Natural killer cell (primary cell): Measurements from ENCODE around the gene ZNF488. TPM values are rescaled to one million over a fixed set of nuclear protein-coding genes. Genes with fewer than 3 reads are reported as not detected.

Experiments used
- ATAC-seq, 3 donors: fragments of 150-1000 bp in 2 of 3; fragments of 200-7000 bp in 1 of 3; cut with Tn5 transposase; 1 replicate in 1 of 3; 2 replicates in 2 of 3; pipeline ENCODE4 v1.10.0; 2021; ENCODE audit warnings: mild to moderate bottlenecking in 2 of 3, moderate library complexity in 2 of 3
- DNase-seq, 2 donors: peaks; one replicate each; pipeline versions ENCODE4 v3.0.0 to v3.0.0-alpha.2; 2013 to 2021; ENCODE audit warnings: mixed read lengths in 1 of 2
- H3K27ac ChIP-seq: one replicate; pipeline ENCODE4 v1.5.1; 2013; ENCODE audit warnings: mild to moderate bottlenecking, low read length
- H3K27me3 ChIP-seq: one replicate; pipeline ENCODE4 v1.6.1; 2013; ENCODE audit warnings: low read length; ENCODE audit not compliant: control insufficient read depth, insufficient read depth
- H3K36me3 ChIP-seq: one replicate; pipeline ENCODE4 v1.6.1; 2013; ENCODE audit warnings: low read length; ENCODE audit not compliant: control insufficient read depth, insufficient read depth
- H3K4me1 ChIP-seq: one replicate; pipeline ENCODE4 v1.6.1; 2013; ENCODE audit warnings: low read length; ENCODE audit not compliant: control insufficient read depth, insufficient read depth
- H3K4me3 ChIP-seq: one replicate; pipeline ENCODE4 v1.5.1; 2013; ENCODE audit warnings: low read length
- H3K9me3 ChIP-seq: one replicate; pipeline ENCODE4 v1.6.1; 2013; ENCODE audit warnings: low read length; ENCODE audit not compliant: control insufficient read depth, insufficient read depth
- H3K27ac Mint-ChIP-seq, 2 donors: one replicate each; pipeline ENCODE4 v1.8.0; 2022; ENCODE audit warnings: mild to moderate bottlenecking in 2 of 2, mixed read lengths in 2 of 2, moderate library complexity in 1 of 2
- H3K27me3 Mint-ChIP-seq, 2 donors: one replicate each; pipeline ENCODE4 v1.8.0; 2022; ENCODE audit warnings: low read depth in 2 of 2, mixed read lengths in 2 of 2
- H3K36me3 Mint-ChIP-seq: one replicate; pipeline ENCODE4 v1.8.0; 2022; ENCODE audit warnings: mixed read lengths
- H3K4me1 Mint-ChIP-seq, 2 donors: one replicate each; pipeline ENCODE4 v1.8.0; 2022; ENCODE audit warnings: mixed read lengths in 2 of 2
- H3K4me3 Mint-ChIP-seq: one replicate; pipeline ENCODE4 v1.8.0; 2022; ENCODE audit warnings: mild to moderate bottlenecking, moderate library complexity, mixed read lengths
- H3K9me3 Mint-ChIP-seq, 2 donors: one replicate each; pipeline ENCODE4 v1.8.0; 2022; ENCODE audit warnings: mixed read lengths in 2 of 2
- whole genome bisulfite sequencing: methylation state at CpG from one replicate; pipeline ENCODE4 v1.1.7; 2013; ENCODE audit warnings: missing lambda C conversion rate; ENCODE audit not compliant: insufficient coverage; 5-methylcytosine and 5-hydroxymethylcytosine counted together
- intact Hi-C: fragments of 100-400 bp; cut with micrococcal nuclease; formaldehyde crosslinking; loops from one replicate; pipeline ENCODE4 v1.14.2; 2022
- total RNA-seq, 4 donors: library from RNA; stranded (reverse); fragments of 120-200 nt in 1 of 4; gene quantifications; one replicate each; pipeline versions ENCODE4 v1.2.3 to v1.2.4, GENCODE V29; 2013 to 2022
- TF ChIP-seq, protein P1 (sequence below): fragments of 200-600 bp; IDR thresholded peaks from one replicate; pipeline ENCODE4 v1.8.0; 2022; ENCODE audit warnings: antibody characterized with exemption

Gene ZNF488
- total RNA-seq, 3 donors from 2014 or later (not counting 1 experiment from before 2014, with no cell fraction given) = not detected

DNA sequence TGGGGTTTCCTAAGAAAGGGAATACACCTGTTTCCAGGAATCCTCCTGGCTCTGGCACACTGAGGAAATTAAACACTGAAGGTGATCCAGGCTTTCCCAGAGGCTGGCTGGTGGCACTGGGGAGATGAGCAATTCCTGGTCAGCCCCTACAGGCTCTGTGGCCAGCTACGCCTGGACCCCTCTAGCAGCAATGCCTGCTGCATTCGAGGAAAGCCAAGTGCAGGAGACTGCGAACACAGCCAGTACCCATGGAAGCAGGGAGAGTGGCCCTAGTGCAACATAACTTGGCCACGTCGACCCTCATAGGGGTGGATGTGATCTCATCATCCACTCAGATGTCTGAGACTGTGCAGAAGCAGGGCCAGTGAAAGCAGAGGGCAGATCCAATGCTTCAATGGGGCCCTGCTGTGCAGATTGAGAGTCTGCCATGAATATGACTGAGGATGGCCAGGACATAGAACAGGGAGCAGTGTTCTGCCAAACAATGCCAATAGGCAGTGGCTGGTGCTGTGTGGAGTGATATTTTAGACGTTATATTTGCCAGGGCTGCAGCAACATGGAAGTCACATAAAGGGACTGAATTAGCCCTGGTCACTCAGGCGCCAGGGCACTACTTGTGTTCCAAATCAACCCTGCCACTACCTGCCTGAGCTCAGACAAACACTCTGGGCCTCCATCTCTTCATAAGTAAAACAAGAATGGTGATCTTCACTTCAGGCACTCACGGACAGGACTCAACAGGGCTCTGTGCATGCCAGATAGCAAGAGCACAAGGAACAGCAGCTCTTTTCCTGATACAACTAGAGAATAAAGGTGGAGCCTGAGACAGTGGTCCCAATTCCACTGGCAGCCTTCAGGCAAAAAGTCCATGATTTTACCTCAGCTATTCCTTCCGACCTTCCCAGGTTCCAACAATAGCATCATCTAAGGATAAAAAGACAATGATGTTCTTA, 2.4 kb downstream of the ZNF488 start:
- no peak overlapping the region for H3K4me3 Mint-ChIP-seq
- Histone ChIP-seq H3K4me3 (no peak overlapping the region), H3K36me3 (no peaks in the 10 kb centered on the region), H3K4me1 (peaks cover 7% of the 10 kb centered on the region), H3K27me3 (no peaks in the 10 kb centered on the region), H3K27ac (no peak overlapping the region), H3K9me3 (no peaks in the 10 kb centered on the region)
- H3K4me1 Mint-ChIP-seq = peaks cover 12 to 23% of the 10 kb centered on the region in 2 donors
- no peak overlapping the region for H3K27ac Mint-ChIP-seq
- TF ChIP-seq, protein P1, sequence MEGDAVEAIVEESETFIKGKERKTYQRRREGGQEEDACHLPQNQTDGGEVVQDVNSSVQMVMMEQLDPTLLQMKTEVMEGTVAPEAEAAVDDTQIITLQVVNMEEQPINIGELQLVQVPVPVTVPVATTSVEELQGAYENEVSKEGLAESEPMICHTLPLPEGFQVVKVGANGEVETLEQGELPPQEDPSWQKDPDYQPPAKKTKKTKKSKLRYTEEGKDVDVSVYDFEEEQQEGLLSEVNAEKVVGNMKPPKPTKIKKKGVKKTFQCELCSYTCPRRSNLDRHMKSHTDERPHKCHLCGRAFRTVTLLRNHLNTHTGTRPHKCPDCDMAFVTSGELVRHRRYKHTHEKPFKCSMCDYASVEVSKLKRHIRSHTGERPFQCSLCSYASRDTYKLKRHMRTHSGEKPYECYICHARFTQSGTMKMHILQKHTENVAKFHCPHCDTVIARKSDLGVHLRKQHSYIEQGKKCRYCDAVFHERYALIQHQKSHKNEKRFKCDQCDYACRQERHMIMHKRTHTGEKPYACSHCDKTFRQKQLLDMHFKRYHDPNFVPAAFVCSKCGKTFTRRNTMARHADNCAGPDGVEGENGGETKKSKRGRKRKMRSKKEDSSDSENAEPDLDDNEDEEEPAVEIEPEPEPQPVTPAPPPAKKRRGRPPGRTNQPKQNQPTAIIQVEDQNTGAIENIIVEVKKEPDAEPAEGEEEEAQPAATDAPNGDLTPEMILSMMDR = no peak
- ATAC-seq (no peak), DNase-seq (no peak)
- H3K9me3 Mint-ChIP-seq = no peaks in the 10 kb centered on the region
- intact Hi-C loops = no loop called here
- whole genome bisulfite sequencing = 85% methylated on average over 9 of the region's 9 CpGs
- no peaks in the 10 kb centered on the region for H3K36me3 Mint-ChIP-seq
- peaks cover 57 to 70% of the 10 kb centered on the region in 2 donors for H3K27me3 Mint-ChIP-seq

DNA sequence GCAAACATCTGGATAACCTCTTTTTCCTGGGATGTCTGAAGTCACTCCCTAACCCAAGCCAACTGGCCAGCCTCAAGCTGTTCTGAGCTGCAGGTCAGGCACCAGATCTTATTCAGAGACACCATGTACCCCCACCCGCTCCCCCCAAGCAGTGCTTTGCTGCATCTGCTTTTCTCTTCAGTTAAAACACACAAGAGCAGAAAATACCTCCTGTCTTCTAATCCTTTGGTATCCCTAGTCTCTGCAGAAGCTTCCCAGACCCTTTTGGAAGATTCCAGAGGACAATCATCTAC, 3.0 kb downstream of the ZNF488 start:
- no peak overlapping the region for H3K4me3 Mint-ChIP-seq
- no peak for DNase-seq

DNA sequence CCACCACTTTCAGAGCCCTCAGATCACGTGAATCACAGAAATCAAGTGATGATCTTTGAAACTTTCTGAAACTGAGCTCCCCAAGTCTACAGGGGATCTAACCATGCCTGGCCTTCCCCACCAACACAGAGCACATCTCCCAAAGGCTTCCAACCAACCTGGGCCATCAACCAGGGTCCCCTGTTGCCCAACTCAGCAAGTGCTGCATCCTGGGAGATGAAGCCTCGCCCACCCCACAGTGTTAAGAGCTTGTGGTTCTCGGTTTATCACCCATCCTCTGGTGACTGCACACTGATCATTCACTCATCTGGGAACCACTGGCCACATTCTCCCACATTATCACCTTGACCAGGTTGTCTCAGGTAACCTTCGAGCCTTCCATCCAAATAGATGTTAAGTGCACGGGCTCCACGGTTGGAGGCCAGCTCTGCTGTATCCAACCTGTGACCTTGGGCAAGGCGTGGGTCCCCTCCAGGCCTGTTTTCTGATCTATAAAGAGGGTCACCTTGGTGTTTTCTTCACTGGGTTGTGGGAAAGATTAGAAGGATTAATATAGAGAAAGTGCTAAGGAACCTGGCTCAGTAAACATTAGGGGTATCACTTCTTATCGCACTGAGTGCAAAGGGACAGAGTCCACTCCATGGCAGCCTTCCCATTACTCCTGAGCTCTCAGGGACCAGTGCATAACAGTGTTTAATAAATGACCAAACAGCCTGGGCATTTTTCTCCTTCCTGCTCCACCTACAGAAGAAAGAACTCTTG, 3.6 kb downstream of the ZNF488 start:
- no peaks in the 10 kb centered on the region for H3K27me3 ChIP-seq
- Mint-ChIP-seq H3K4me3 (no peak overlapping the region), H3K27ac (no peak overlapping the region), H3K27me3 (peaks cover 61 to 76% of the 10 kb centered on the region in 2 donors), H3K9me3 (no peaks in the 10 kb centered on the region), H3K4me1 (peaks cover 12 to 23% of the 10 kb centered on the region in 2 donors), H3K36me3 (no peaks in the 10 kb centered on the region)
- H3K27ac ChIP-seq = no peak overlapping the region
- H3K9me3 ChIP-seq = no peaks in the 10 kb centered on the region
- WGBS = 76% methylated on average over 8 of the region's 8 CpGs
- DNase-seq (no peak), ATAC-seq (no peak)
- peaks cover 7% of the 10 kb centered on the region for H3K4me1 ChIP-seq
- no peaks in the 10 kb centered on the region for H3K36me3 ChIP-seq
- TF ChIP-seq, protein P1 = no peak
- intact Hi-C loops = no loop called here
- H3K4me3 ChIP-seq = no peak overlapping the region

More for the DNA sequence above, 3.0 kb downstream of the ZNF488 start:
- no peaks in the 10 kb centered on the region for H3K9me3 ChIP-seq
- no peak overlapping the region for H3K27ac ChIP-seq
- ATAC-seq = no peak
- H3K4me1 ChIP-seq = peaks cover 7% of the 10 kb centered on the region
- TF ChIP-seq, protein P1 = no peak
- no peaks in the 10 kb centered on the region for H3K36me3 Mint-ChIP-seq
- 64% methylated on average over 1 of the region's 1 CpG for WGBS
- H3K27me3 ChIP-seq = no peaks in the 10 kb centered on the region
- no peaks in the 10 kb centered on the region for H3K36me3 ChIP-seq
- no peak overlapping the region for H3K4me3 ChIP-seq
- peaks cover 59 to 76% of the 10 kb centered on the region in 2 donors for H3K27me3 Mint-ChIP-seq
- no peak overlapping the region for H3K27ac Mint-ChIP-seq
- H3K4me1 Mint-ChIP-seq = peaks cover 12 to 23% of the 10 kb centered on the region in 2 donors
- H3K9me3 Mint-ChIP-seq = no peaks in the 10 kb centered on the region
- intact Hi-C loops = no loop called here
